GM12892 (cell line): Measurements from ENCODE around the gene HES3.

Experiments
- POLR2A ChIP-seq: IDR thresholded peaks from 2 replicates; pipeline ENCODE4 v1.6.1; 2011; ENCODE audit warnings: low read depth, low read length, control low read depth
- TAF1 ChIP-seq: IDR thresholded peaks from 2 replicates; pipeline ENCODE4 v1.6.1; 2011; ENCODE audit warnings: low read depth, mild to moderate bottlenecking, control low read depth, low read length, borderline replicate concordance

GRCh38 chr1:6210591-6211355 lies 33.2 kb upstream of the HES3 start:
- TF ChIP-seq TAF1 = no peak
- no peak for TF ChIP-seq POLR2A
